RWPE1 (cell line): Measurements from ENCODE around the gene CCND1.
"Not testable (repeated sequence)": the region's sequence is repeated elsewhere in the genome, so short reads cannot be mapped to it uniquely, and the experiment has no call there.

Experiments
- CTCF ChIA-PET: fragments of 350-600 bp; sonication (Branson Sonifier 250); formaldehyde crosslinking; extraction: SDS; loops from one replicate; lab custom pipeline; 2021; lab: Yijun Ruan, JAX
- POLR2A ChIA-PET: fragments of 400-600 bp; formaldehyde crosslinking; extraction: SDS; loops from one replicate; lab custom pipeline; 2020; ENCODE audit warnings: antibody characterized with exemption; ENCODE audit not compliant: low non-redundant PET; lab: Yijun Ruan, JAX
- DNase-seq: peaks from one replicate; pipeline ENCODE4 v3.0.0; 2012; ENCODE audit warnings: low spot score
- H3K27ac ChIP-seq: fragments of 450-650 bp; 2 replicates; pipeline ENCODE4 v1.5.1; 2017
- CTCF ChIP-seq: fragments of 450-650 bp; conservative IDR thresholded peaks from 2 replicates; pipeline ENCODE4 v1.5.1; 2017; ENCODE audit warnings: low read depth, mild to moderate bottlenecking

Gene CCND1

GRCh38 chr11:69615545-69616278 lies 25.2 kb upstream of the CCND1 start:
- TF ChIP-seq CTCF = no peak
- CTCF ChIA-PET = interaction anchor here (0.6 kb wide), 2 partner anchors 106 to 368 kb away, joined by 3 read pairs; no protein-coding TSS in a partner anchor

DNA sequence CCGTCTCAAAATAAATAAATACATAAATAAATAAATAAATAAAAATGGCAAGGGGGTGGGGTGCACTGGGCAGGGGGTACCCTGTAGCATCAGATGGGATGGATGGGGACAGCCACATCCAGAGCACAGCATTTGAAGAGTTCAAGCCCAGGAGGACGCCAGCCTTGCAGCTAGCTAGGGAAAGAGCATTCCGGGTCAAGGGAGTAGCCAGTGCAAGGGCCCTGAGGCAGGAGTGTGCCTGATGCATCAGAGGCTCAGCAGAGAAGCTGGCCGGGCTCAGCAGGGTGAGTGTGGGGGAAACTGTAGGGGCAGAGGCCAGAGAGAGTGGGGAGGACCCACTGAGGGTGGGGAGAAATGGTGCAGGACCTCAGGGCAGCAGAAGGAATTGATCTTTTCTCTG lies 23.7 kb upstream of the CCND1 start:
- ChIA-PET CTCF (interaction anchor here (0.7 to 1.0 kb wide), 2 partner anchors 26 to 28 kb away, joined by 3 to 4 read pairs; no protein-coding TSS in a partner anchor), POLR2A (no interaction called here)
- H3K27ac ChIP-seq = no peak overlapping the region
- TF ChIP-seq CTCF = no peak
- no peak for DNase-seq

More at GRCh38 chr11:69615545-69616278, 25.2 kb upstream of the CCND1 start:
- no peak overlapping the region for H3K27ac ChIP-seq
- POLR2A ChIA-PET = no interaction called here
- DNase-seq = no peak

GRCh38 chr11:69617682-69618081 lies 23.3 kb upstream of the CCND1 start:
- DNase-seq = no peak
- CTCF ChIA-PET = interaction anchor here (0.7 to 1.0 kb wide), 3 partner anchors 26 to 546 kb away, joined by 3 to 4 read pairs (median 3); no protein-coding TSS in a partner anchor
- no peak overlapping the region for H3K27ac ChIP-seq
- no peak for TF ChIP-seq CTCF
- POLR2A ChIA-PET = no interaction called here

GRCh38 chr11:69618237-69618636 lies 22.7 kb upstream of the CCND1 start:
- no peak for DNase-seq
- TF ChIP-seq CTCF = no peak
- H3K27ac ChIP-seq = no peak overlapping the region
- ChIA-PET CTCF (interaction anchor here (0.7 to 1.0 kb wide), 2 partner anchors 25 to 546 kb away, joined by 3 read pairs; no protein-coding TSS in a partner anchor), POLR2A (no interaction called here)

DNA sequence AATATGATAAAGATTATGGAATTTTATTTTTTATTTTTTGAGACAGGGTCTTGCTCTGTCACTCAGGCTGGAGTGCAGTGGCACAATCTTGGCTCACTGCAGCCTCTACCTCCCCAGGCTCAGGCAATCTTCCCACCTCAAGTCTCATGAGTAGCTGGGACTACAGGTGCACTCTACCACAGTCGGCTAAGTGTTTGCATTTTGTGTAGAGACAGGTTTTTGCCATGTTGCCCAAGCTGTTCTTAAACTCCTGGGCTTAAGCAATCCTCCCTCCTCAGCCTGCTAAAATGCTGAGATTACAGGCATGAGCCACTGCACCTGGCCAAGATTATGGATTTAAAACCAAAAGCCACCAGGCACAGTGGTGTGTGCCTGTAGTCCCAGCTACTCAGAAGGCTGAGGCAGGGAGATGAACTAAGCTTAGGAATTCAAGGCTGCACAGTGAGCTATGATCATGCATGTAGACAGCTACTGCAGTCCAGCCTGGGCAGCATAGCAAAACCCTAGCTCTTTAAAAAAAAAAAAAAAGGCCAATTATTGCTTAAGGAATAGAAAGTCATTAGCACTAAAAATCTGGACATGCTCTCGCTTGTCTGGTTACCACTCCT lies 20.2 kb upstream of the CCND1 start:
- H3K27ac ChIP-seq = no peak overlapping the region; the same call in 1 of the 2 replicates
- ChIA-PET POLR2A (no interaction called here), CTCF (interaction anchor here (0.6 to 0.7 kb wide), 3 partner anchors 11 to 1318 kb away, joined by 3 read pairs; no protein-coding TSS in a partner anchor)
- DNase-seq = no peak
- TF ChIP-seq CTCF = no peak

DNA sequence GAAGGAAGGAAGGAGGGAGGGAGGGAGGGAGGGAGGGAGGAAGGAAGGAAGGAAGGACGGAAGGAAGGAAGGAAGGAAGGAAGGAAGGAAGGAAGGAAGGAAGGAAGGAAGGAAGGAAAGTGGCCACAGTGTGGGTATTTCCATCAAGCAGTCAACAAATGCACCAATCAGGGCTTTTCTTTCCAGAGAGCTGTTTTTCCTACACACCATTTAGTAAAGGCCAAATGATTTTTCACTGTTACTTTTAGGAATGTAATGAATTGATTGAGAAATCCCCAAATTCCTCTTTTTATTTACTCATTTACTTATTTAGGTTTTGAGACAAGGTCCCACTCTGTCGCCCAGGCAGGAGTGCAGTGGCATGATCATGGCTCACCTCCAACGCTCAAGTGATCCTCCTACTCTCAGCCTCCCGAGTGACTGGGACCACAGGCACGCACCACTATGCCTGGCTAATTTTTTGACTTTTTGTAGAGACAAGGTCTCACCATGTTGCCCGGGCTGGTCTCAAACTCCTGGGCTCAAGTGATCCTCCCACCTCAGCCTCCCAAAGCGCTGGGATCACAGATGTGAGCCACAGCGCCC lies 18.8 kb upstream of the CCND1 start:
- H3K27ac ChIP-seq, DNase-seq, CTCF ChIA-PET, POLR2A ChIA-PET: not testable (repeated sequence)
